ENCODE data around the gene SMIM44. TPM values are rescaled to one million over a fixed set of nuclear protein-coding genes. Genes with fewer than 3 reads are reported as not detected.
A peak's percentile ranks its signal among the peaks of the same experiment; 100 is the strongest.

Gene SMIM44
- total RNA-seq, 1 experiment from 2014 or later: not detected

- Histone ChIP-seq H3K79me2 (ENCODE audit: low read depth) (no peaks in the 10 kb centered on the region), H4K20me1 (ENCODE audit: insufficient read depth) (no peaks in the 10 kb centered on the region), H3K36me3 (ENCODE audit: low read depth) (no peaks in the 10 kb centered on the region), H3K4me2 (no peak overlapping the region), H3K27ac (no peak overlapping the region), H3K9me2 (ENCODE audit: insufficient read depth) (no peaks in the 10 kb centered on the region), H3K27me3 (ENCODE audit: insufficient read depth, low read depth) (no peaks in the 10 kb centered on the region), H3K9me3 (ENCODE audit: insufficient read depth, low read depth) (no peaks in the 10 kb centered on the region), H3F3A (ENCODE audit: insufficient read depth, low read depth) (0 out of 2 replicates have a peak, but pooled peaks cover 3% of the 10 kb centered on the region), H3K4me3 (no peak overlapping the region), H3K4me1 (replicated peaks; ENCODE audit: insufficient read depth) (no peaks in the 10 kb centered on the region), H2AFZ (no peak overlapping the region)
- TF ChIP-seq EZH2 (IDR thresholded peaks at IDR 0.05; ENCODE audit: low read depth) (no peak), CTCF (conservative IDR thresholded peaks at IDR 0.05) (no peak)
- DNase-seq: no peak
- intact Hi-C loops (cut with micrococcal nuclease; ENCODE audit: unreplicated experiment): no loop called here
- CTCF ChIA-PET: interaction anchor here (0.6 to 0.7 kb wide), 2 partner anchors 14 to 21 kb away, joined by 3 to 20 read pairs; no protein-coding TSS in a partner anchor
- no TSS peak for BruUV-seq (replicated peaks)
- POLR2A ChIA-PET (ENCODE audit: unreplicated experiment): no interaction called here
Measured at GRCh38 chr19:3464587-3465235, 18.5 kb downstream of the SMIM44 start.

- ChIA-PET POLR2A (ENCODE audit: unreplicated experiment) (no interaction called here), CTCF (interaction anchor here (0.6 kb wide), 1 partner anchor 15 kb away, joined by 20 read pairs; no protein-coding TSS in a partner anchor)
- no peaks in the 10 kb centered on the region for H3K9me2 ChIP-seq (ENCODE audit: insufficient read depth)
- H3K9me3 ChIP-seq (ENCODE audit: insufficient read depth, low read depth): no peaks in the 10 kb centered on the region
- H3F3A ChIP-seq (ENCODE audit: insufficient read depth, low read depth): 0 out of 2 replicates have a peak, but pooled peaks cover 3% of the 10 kb centered on the region
- no peaks in the 10 kb centered on the region for H3K79me2 ChIP-seq (ENCODE audit: low read depth)
- no peak overlapping the region for H3K4me2 ChIP-seq
- H3K4me3 ChIP-seq: no peak overlapping the region
- H3K36me3 ChIP-seq (ENCODE audit: low read depth): no peaks in the 10 kb centered on the region
- H2AFZ ChIP-seq: no peak overlapping the region
- H3K27ac ChIP-seq: no peak overlapping the region
- H3K4me1 ChIP-seq (replicated peaks; ENCODE audit: insufficient read depth): no peaks in the 10 kb centered on the region
- no peak for TF ChIP-seq CTCF (conservative IDR thresholded peaks at IDR 0.05)
- H3K27me3 ChIP-seq (ENCODE audit: insufficient read depth, low read depth): no peaks in the 10 kb centered on the region
- DNase-seq: no peak
- intact Hi-C loops (cut with micrococcal nuclease; ENCODE audit: unreplicated experiment): no loop called here
- H4K20me1 ChIP-seq (ENCODE audit: insufficient read depth): no peaks in the 10 kb centered on the region
- no TSS peak for BruUV-seq (replicated peaks)
Measured at GRCh38 chr19:3463714-3464586, 19.3 kb downstream of the SMIM44 start.

GRCh38 chr19:3462991-3463713, 20.1 kb downstream of the SMIM44 start:
- Histone ChIP-seq H3K79me2 (ENCODE audit: low read depth) (no peaks in the 10 kb centered on the region), H3K9me2 (ENCODE audit: insufficient read depth) (no peaks in the 10 kb centered on the region), H3K27me3 (ENCODE audit: insufficient read depth, low read depth) (no peaks in the 10 kb centered on the region), H3K36me3 (ENCODE audit: low read depth) (no peaks in the 10 kb centered on the region), H3K27ac (no peak overlapping the region), H4K20me1 (ENCODE audit: insufficient read depth) (no peaks in the 10 kb centered on the region), H3K4me1 (replicated peaks; ENCODE audit: insufficient read depth) (no peaks in the 10 kb centered on the region), H2AFZ (no peak overlapping the region), H3F3A (ENCODE audit: insufficient read depth, low read depth) (0 out of 2 replicates have a peak, but pooled peaks cover 3% of the 10 kb centered on the region), H3K9me3 (ENCODE audit: insufficient read depth, low read depth) (no peaks in the 10 kb centered on the region), H3K4me2 (no peak overlapping the region), H3K4me3 (no peak overlapping the region)
- no peak for DNase-seq
- CTCF ChIA-PET: no interaction called here
- intact Hi-C loops (cut with micrococcal nuclease; ENCODE audit: unreplicated experiment): no loop called here
- TF ChIP-seq CTCF (conservative IDR thresholded peaks at IDR 0.05) (no peak), EZH2 (IDR thresholded peaks at IDR 0.05; ENCODE audit: low read depth) (no peak)
- BruUV-seq (replicated peaks): TSS peak; percentile 24
- POLR2A ChIA-PET (ENCODE audit: unreplicated experiment): no interaction called here

Data from PC-9 (cell line).